ENCODE measurements around the gene FOXC1. TPM values are rescaled to one million over a fixed set of nuclear protein-coding genes. Genes with fewer than 3 reads are reported as not detected.

FOXC1 gene
- total RNA-seq, 1 experiment from 2014 or later = 40.7 TPM

DNA sequence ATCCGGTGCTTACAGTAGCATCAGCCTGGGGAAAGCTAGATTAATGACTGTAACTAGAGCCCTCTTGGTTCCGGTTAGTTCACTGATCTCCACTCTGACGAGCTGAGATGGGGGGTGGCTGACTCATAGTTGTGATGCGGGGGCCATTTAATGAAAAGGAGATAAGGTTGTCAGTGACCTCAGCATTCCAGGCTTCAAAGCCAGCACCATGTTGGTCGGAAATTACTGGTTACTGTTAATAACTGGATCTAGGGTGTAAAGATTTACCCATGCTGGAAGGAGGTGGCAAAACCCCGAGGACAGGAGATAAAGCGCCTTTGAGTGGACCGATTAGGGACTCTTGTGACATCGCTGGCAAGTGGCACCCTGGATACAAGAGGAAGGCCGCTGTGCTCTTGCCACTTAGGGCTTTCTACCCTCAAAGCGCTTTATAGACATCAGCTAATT lies 21.1 kb downstream of the FOXC1 start:
- Histone ChIP-seq H3K4me3 (replicated peaks in 1 of 2; ENCODE audit: low read depth in 1 of 2, low read length in 2 of 2) (0 out of 4 replicates have a peak overlapping the region, but pooled peaks of 1 of the 2 experiments have one; percentile 3), H2AFZ (ENCODE audit: low read depth, low read length, poor library complexity, severe bottlenecking) (no peak overlapping the region), H3K4me2 (ENCODE audit: low read length) (peak overlapping the region; percentile 47), H3K9ac (ENCODE audit: low read length) (no peak overlapping the region), H3K27ac (ENCODE audit: low read depth, low read length) (peak overlapping the region; percentile 72), H3K9me3 (ENCODE audit: control insufficient read depth in 1 of 2, insufficient read depth in 1 of 2, low read depth in 1 of 2, low read length in 2 of 2) (no peaks in the 10 kb centered on the region), H3K36me3 (ENCODE audit: control insufficient read depth in 1 of 2, insufficient read depth in 2 of 2, low read length in 2 of 2) (no peaks in the 10 kb centered on the region), H3K4me1 (ENCODE audit: control insufficient read depth in 1 of 2, insufficient read depth in 2 of 2, low read length in 2 of 2) (peaks cover 28 to 32% of the 10 kb centered on the region in 2 experiments), H4K20me1 (ENCODE audit: insufficient read depth) (no peaks in the 10 kb centered on the region), H3K9me2 (ENCODE audit: insufficient read depth) (no peaks in the 10 kb centered on the region), H3K27me3 (ENCODE audit: insufficient read depth, low read length) (no peaks in the 10 kb centered on the region), H3K79me2 (ENCODE audit: insufficient read depth, low read length) (no peaks in the 10 kb centered on the region)
- intact Hi-C loops (cut with micrococcal nuclease) = no loop called here
- ChIA-PET RAD21 (ENCODE audit: low non-redundant PET in 1 of 2, low total read pairs in 2 of 2, uncharacterized antibody in 2 of 2, unreplicated experiment in 2 of 2) (interaction anchor here in 1 of 2 experiments (1.0 kb wide), 1 partner anchor 19 kb away, joined by 3 read pairs; no protein-coding TSS in a partner anchor), CTCF (no interaction called here), POLR2A (interaction anchor here (0.6 kb wide), 1 partner anchor 103 kb away, joined by 3 read pairs; no protein-coding TSS in a partner anchor)
- no TSS peak for BruUV-seq (replicated peaks)
- DNase-seq (ENCODE audit: low read depth, low spot score) = peak; percentile 75
- peak; percentile 84 for ATAC-seq
- TF ChIP-seq TCF7L2 (IDR thresholded peaks at IDR 0.05; ENCODE audit: borderline replicate concordance, extremely low read depth, insufficient read depth, insufficient read length) (no peak), POLR2AphosphoS5 (IDR thresholded peaks at IDR 0.05; ENCODE audit: low read depth, low read length) (no peak), RAD21 (IDR thresholded peaks at IDR 0.05; ENCODE audit: low read depth) (no peak; the same call in 1 of the 2 replicates), EZH2phosphoT487 (IDR thresholded peaks at IDR 0.05; ENCODE audit: borderline replicate concordance) (no peak), SRF (IDR thresholded peaks at IDR 0.05; ENCODE audit: low read depth) (no peak), ZFX (IDR thresholded peaks at IDR 0.05) (no peak), CEBPB (IDR thresholded peaks at IDR 0.05; ENCODE audit: low read depth) (peak; percentile 68), MAX (IDR thresholded peaks at IDR 0.05) (peak; percentile 58), ZNF274 (IDR thresholded peaks at IDR 0.05; ENCODE audit: low read depth, low read length) (no peak), POLR2A (IDR thresholded peaks at IDR 0.05; ENCODE audit: borderline replicate concordance, extremely low read depth, insufficient read depth, insufficient read length) (no peak), ATF3 (IDR thresholded peaks at IDR 0.05) (no peak), EGR1 (IDR thresholded peaks at IDR 0.05; ENCODE audit: low read depth) (peak; percentile 61), CBX3 (IDR thresholded peaks at IDR 0.05; ENCODE audit: low read depth) (peak; percentile 60; the same call in 1 of the 2 replicates), YY1 (IDR thresholded peaks at IDR 0.05; ENCODE audit: extremely low read depth, insufficient replicate concordance, low read depth, low read length) (peak; percentile 30), SP1 (IDR thresholded peaks at IDR 0.05; ENCODE audit: low read depth) (peak; percentile 67), JUND (IDR thresholded peaks at IDR 0.05) (peak; percentile 74), EZH2 (IDR thresholded peaks at IDR 0.05) (no peak), SIN3A (IDR thresholded peaks at IDR 0.05; ENCODE audit: low read depth) (peak; percentile 43; the same call in 1 of the 2 replicates)
- TF ChIP-seq, protein P1, sequence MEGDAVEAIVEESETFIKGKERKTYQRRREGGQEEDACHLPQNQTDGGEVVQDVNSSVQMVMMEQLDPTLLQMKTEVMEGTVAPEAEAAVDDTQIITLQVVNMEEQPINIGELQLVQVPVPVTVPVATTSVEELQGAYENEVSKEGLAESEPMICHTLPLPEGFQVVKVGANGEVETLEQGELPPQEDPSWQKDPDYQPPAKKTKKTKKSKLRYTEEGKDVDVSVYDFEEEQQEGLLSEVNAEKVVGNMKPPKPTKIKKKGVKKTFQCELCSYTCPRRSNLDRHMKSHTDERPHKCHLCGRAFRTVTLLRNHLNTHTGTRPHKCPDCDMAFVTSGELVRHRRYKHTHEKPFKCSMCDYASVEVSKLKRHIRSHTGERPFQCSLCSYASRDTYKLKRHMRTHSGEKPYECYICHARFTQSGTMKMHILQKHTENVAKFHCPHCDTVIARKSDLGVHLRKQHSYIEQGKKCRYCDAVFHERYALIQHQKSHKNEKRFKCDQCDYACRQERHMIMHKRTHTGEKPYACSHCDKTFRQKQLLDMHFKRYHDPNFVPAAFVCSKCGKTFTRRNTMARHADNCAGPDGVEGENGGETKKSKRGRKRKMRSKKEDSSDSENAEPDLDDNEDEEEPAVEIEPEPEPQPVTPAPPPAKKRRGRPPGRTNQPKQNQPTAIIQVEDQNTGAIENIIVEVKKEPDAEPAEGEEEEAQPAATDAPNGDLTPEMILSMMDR (IDR thresholded peaks at IDR 0.05 in 2 of 3, conservative IDR thresholded peaks at IDR 0.05 in 1 of 3; ENCODE audit: borderline replicate concordance in 1 of 3, insufficient read depth in 1 of 3, low read depth in 2 of 3, low read length in 2 of 3) = no peak
- TF ChIP-seq, protein P2, sequence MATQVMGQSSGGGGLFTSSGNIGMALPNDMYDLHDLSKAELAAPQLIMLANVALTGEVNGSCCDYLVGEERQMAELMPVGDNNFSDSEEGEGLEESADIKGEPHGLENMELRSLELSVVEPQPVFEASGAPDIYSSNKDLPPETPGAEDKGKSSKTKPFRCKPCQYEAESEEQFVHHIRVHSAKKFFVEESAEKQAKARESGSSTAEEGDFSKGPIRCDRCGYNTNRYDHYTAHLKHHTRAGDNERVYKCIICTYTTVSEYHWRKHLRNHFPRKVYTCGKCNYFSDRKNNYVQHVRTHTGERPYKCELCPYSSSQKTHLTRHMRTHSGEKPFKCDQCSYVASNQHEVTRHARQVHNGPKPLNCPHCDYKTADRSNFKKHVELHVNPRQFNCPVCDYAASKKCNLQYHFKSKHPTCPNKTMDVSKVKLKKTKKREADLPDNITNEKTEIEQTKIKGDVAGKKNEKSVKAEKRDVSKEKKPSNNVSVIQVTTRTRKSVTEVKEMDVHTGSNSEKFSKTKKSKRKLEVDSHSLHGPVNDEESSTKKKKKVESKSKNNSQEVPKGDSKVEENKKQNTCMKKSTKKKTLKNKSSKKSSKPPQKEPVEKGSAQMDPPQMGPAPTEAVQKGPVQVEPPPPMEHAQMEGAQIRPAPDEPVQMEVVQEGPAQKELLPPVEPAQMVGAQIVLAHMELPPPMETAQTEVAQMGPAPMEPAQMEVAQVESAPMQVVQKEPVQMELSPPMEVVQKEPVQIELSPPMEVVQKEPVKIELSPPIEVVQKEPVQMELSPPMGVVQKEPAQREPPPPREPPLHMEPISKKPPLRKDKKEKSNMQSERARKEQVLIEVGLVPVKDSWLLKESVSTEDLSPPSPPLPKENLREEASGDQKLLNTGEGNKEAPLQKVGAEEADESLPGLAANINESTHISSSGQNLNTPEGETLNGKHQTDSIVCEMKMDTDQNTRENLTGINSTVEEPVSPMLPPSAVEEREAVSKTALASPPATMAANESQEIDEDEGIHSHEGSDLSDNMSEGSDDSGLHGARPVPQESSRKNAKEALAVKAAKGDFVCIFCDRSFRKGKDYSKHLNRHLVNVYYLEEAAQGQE (IDR thresholded peaks at IDR 0.05; ENCODE audit: low read depth) = no peak
- TF ChIP-seq, protein P3, sequence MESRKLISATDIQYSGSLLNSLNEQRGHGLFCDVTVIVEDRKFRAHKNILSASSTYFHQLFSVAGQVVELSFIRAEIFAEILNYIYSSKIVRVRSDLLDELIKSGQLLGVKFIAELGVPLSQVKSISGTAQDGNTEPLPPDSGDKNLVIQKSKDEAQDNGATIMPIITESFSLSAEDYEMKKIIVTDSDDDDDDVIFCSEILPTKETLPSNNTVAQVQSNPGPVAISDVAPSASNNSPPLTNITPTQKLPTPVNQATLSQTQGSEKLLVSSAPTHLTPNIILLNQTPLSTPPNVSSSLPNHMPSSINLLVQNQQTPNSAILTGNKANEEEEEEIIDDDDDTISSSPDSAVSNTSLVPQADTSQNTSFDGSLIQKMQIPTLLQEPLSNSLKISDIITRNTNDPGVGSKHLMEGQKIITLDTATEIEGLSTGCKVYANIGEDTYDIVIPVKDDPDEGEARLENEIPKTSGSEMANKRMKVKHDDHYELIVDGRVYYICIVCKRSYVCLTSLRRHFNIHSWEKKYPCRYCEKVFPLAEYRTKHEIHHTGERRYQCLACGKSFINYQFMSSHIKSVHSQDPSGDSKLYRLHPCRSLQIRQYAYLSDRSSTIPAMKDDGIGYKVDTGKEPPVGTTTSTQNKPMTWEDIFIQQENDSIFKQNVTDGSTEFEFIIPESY (IDR thresholded peaks at IDR 0.05; ENCODE audit: extremely low read depth, insufficient replicate concordance, low read length) = no peak

All from HCT116 (cell line).